GM12891 (cell line): ENCODE measurements around the gene SLC9A4.

ENCODE experiments used
- PAX5 ChIP-seq: IDR thresholded peaks from 2 replicates; pipeline ENCODE4 v1.6.1; 2011; ENCODE audit warnings: low read length, moderate library complexity, mild to moderate bottlenecking; ENCODE audit not compliant: insufficient read depth, severe bottlenecking
- POLR2A ChIP-seq: IDR thresholded peaks from 2 replicates; pipeline ENCODE4 v1.6.1; 2011; ENCODE audit warnings: low read depth, low read length, control low read depth
- POLR2AphosphoS5 ChIP-seq: IDR thresholded peaks from 2 replicates; pipeline ENCODE4 v1.6.1; 2011; ENCODE audit warnings: low read depth, low read length, control low read depth
- POU2F2 ChIP-seq: IDR thresholded peaks from 2 replicates; pipeline ENCODE4 v1.6.1; 2011; ENCODE audit warnings: low read depth, mild to moderate bottlenecking, control low read depth, low read length, moderate library complexity
- TAF1 ChIP-seq: IDR thresholded peaks from 2 replicates; pipeline ENCODE4 v1.6.1; 2011; ENCODE audit warnings: low read depth, low read length, control low read depth

GRCh38 chr2:102455061-102455670 is 17.9 kb upstream of the SLC9A4 start:
- TF ChIP-seq POLR2A (no peak), POLR2AphosphoS5 (no peak), TAF1 (no peak), POU2F2 (no peak), PAX5 (no peak)
